KOPT-K1 (cell line): ENCODE data around the gene SLIT3.

Source experiments
- H3K27ac ChIP-seq: fragments of 200-600 bp; sonication (generic); 2 replicates; pipeline ENCODE4 v1.5.1; 2016; ENCODE audit warnings: antibody characterized with exemption, mild to moderate bottlenecking, low read depth, low read length; ENCODE audit not compliant: poor library complexity, severe bottlenecking
- H3K36me3 ChIP-seq: fragments of 200-600 bp; sonication (generic); 2 replicates; pipeline ENCODE4 v1.5.1; 2017; ENCODE audit warnings: antibody characterized with exemption, mild to moderate bottlenecking, low read length, moderate library complexity; ENCODE audit not compliant: insufficient read depth
- H3K9me3 ChIP-seq: fragments of 200-600 bp; sonication (generic); 2 replicates; pipeline ENCODE4 v1.5.1; 2017; ENCODE audit warnings: antibody characterized with exemption, low read length, mild to moderate bottlenecking; ENCODE audit not compliant: insufficient read depth, poor library complexity, severe bottlenecking

The SLIT3 gene

GRCh38 chr5:168721002-168721753, 579.8 kb downstream of the SLIT3 start:
- no peak overlapping the region for H3K27ac ChIP-seq
- H3K9me3 ChIP-seq, result no peaks in the 10 kb centered on the region
- H3K36me3 ChIP-seq, result no peaks in the 10 kb centered on the region

- H3K36me3 ChIP-seq, result no peaks in the 10 kb centered on the region
- no peak overlapping the region for H3K27ac ChIP-seq
- no peaks in the 10 kb centered on the region for H3K9me3 ChIP-seq
These were observed 580.4 kb downstream of the SLIT3 start for GRCh38 chr5:168720575-168720974.

- Histone ChIP-seq H3K27ac (no peak overlapping the region), H3K36me3 (no peaks in the 10 kb centered on the region), H3K9me3 (no peaks in the 10 kb centered on the region)
These were observed 586.9 kb downstream of the SLIT3 start for GRCh38 chr5:168714046-168714445.

- H3K27ac ChIP-seq, result no peak overlapping the region
- H3K36me3 ChIP-seq, result no peaks in the 10 kb centered on the region
- H3K9me3 ChIP-seq, result no peaks in the 10 kb centered on the region
These were observed 587.9 kb downstream of the SLIT3 start for GRCh38 chr5:168713051-168713450.

- no peaks in the 10 kb centered on the region for H3K36me3 ChIP-seq
- H3K27ac ChIP-seq, result no peak overlapping the region
- H3K9me3 ChIP-seq, result no peaks in the 10 kb centered on the region
These were observed 588.5 kb downstream of the SLIT3 start for GRCh38 chr5:168712280-168712924.

GRCh38 chr5:168710706-168711105, 590.2 kb downstream of the SLIT3 start:
- H3K9me3 ChIP-seq, result no peaks in the 10 kb centered on the region
- no peaks in the 10 kb centered on the region for H3K36me3 ChIP-seq
- H3K27ac ChIP-seq, result no peak overlapping the region

- Histone ChIP-seq H3K36me3 (no peaks in the 10 kb centered on the region), H3K27ac (no peak overlapping the region), H3K9me3 (no peaks in the 10 kb centered on the region)
These were observed 592.9 kb downstream of the SLIT3 start for GRCh38 chr5:168707716-168708695.

- Histone ChIP-seq H3K27ac (no peak overlapping the region), H3K36me3 (no peaks in the 10 kb centered on the region)
These were observed 594.3 kb downstream of the SLIT3 start for GRCh38 chr5:168706655-168707069.

GRCh38 chr5:168705321-168705720, 595.6 kb downstream of the SLIT3 start:
- H3K36me3 ChIP-seq, result no peaks in the 10 kb centered on the region
- no peak overlapping the region for H3K27ac ChIP-seq

More at GRCh38 chr5:168706655-168707069, 594.3 kb downstream of the SLIT3 start:
- no peaks in the 10 kb centered on the region for H3K9me3 ChIP-seq

GRCh38 chr5:168702511-168702910, 598.4 kb downstream of the SLIT3 start:
- Histone ChIP-seq H3K36me3 (no peaks in the 10 kb centered on the region), H3K27ac (no peak overlapping the region), H3K9me3 (no peaks in the 10 kb centered on the region)

More at GRCh38 chr5:168705321-168705720, 595.6 kb downstream of the SLIT3 start:
- no peaks in the 10 kb centered on the region for H3K9me3 ChIP-seq

GRCh38 chr5:168701641-168702040, 599.3 kb downstream of the SLIT3 start:
- no peaks in the 10 kb centered on the region for H3K36me3 ChIP-seq

GRCh38 chr5:168699002-168699401, 601.9 kb downstream of the SLIT3 start:
- Histone ChIP-seq H3K27ac (no peak overlapping the region), H3K9me3 (no peaks in the 10 kb centered on the region), H3K36me3 (no peaks in the 10 kb centered on the region)

More at GRCh38 chr5:168701641-168702040, 599.3 kb downstream of the SLIT3 start:
- Histone ChIP-seq H3K27ac (no peak overlapping the region), H3K9me3 (no peaks in the 10 kb centered on the region)

- no peaks in the 10 kb centered on the region for H3K9me3 ChIP-seq
- no peaks in the 10 kb centered on the region for H3K36me3 ChIP-seq
- no peak overlapping the region for H3K27ac ChIP-seq
These were observed 603.8 kb downstream of the SLIT3 start for GRCh38 chr5:168697034-168697720.

- Histone ChIP-seq H3K9me3 (no peaks in the 10 kb centered on the region), H3K27ac (no peak overlapping the region)
These were observed 604.3 kb downstream of the SLIT3 start for GRCh38 chr5:168696611-168697010.

More at GRCh38 chr5:168696611-168697010, 604.3 kb downstream of the SLIT3 start:
- H3K36me3 ChIP-seq, result no peaks in the 10 kb centered on the region
